NCI-H1105 treated with DMSO at 0.1 percent for 48 hours (cell line): ENCODE results near the gene ALX4.

ENCODE experiments used
- DNase-seq: peaks from one replicate; lab custom pipeline; 2025; lab: John Stamatoyannopoulos, UW

ALX4 gene

DNA sequence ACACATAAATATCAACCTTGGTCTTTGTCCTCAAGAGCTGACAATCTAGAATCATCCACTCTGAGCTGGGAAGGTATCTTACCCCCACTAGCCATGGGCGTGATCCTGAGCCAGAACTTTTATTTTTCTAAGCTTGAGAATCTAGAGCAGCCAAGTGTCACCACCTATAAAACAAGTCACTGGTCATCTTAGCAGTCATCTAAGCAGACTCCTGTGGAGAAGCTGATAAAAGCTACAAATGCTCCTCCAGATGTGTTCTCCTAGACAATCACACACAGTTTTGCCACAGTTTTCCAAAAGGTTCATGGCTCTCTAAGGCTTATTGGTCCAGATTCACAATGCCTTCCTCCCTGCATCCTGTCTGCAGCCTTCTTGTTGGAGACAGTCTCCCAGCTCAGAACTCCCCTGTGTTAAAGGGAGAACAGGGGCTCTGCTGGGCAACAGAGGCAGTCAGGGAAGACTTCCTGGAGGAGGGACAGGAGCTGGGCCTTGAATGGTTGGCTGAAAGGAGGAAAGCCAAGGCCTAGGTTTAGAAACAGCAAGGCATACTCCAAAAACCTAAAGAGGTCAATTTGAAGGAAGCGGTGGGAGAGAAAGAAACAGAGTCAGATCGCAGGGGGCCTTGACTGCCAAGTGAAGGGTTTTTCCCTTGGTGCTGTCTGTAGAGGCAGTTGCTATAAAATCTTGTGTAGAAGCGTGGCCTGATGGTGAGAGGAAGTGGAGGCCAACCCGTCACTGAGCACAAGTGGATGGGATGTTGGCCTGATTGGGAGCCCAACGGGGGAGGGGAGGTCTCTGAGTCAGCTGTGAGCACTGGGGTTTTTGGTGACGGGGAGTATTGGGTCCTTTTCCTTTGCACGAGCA, 42.0 kb downstream of the ALX4 start:
- DNase-seq, result no peak

GRCh38 chr11:44267006-44267749, 42.8 kb downstream of the ALX4 start:
- DNase-seq, result no peak

- no peak for DNase-seq
Measured at GRCh38 chr11:44266056-44266780, 43.7 kb downstream of the ALX4 start.

GRCh38 chr11:44264761-44265160, 45.2 kb downstream of the ALX4 start:
- no peak for DNase-seq

DNA sequence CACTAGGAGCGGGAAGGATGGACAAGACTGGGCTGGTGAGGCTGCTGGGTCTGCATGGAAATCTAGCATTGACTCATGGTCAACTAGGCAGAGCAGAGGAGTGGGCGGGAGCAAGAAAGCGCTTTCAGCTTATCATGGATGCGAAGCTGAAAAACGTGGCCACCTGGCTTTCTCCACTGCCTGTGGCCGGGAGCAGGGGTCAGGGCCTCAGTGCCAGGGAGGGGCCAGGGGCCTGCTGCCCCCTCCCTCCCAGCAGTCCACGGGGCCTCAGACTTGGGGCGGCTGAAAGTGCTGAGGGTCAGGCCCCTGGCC, 45.5 kb downstream of the ALX4 start:
- DNase-seq, result no peak

DNA sequence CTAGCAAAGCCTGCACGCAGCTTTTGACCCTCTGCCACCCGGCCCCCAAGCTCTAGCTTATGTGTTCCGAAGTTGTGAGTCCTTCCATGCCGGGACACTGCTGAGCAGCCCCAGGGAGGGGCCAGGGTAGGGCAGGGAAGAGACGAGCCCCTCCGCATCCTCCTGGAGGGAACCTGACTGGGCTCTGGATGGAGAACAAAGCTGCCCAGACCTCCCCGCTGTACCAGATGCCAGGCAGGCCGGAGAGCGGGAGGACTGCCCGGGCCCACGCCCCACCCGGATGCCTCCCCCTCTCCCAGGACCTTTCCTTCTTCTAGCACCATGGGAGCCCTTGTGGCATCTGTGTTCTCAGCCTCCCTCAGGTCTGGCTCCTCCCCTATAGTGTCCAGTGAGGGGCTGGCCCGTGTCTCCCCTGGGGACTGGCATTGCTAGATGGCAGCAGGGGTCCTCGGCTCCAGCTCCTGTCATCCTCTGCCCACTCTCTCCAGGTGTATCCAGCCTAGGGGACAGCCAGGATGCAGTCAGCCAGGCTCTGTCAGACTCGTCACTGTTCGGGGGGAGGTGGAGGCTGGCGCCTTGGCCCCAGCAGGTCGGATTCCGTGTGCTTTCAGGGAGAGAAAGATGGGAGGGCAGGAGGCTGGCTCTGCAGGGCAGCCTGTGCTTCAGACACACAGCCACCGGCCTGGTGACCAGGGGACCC, 46.1 kb downstream of the ALX4 start:
- no peak for DNase-seq

GRCh38 chr11:44261800-44262591, 47.9 kb downstream of the ALX4 start:
- DNase-seq, result no peak

DNA sequence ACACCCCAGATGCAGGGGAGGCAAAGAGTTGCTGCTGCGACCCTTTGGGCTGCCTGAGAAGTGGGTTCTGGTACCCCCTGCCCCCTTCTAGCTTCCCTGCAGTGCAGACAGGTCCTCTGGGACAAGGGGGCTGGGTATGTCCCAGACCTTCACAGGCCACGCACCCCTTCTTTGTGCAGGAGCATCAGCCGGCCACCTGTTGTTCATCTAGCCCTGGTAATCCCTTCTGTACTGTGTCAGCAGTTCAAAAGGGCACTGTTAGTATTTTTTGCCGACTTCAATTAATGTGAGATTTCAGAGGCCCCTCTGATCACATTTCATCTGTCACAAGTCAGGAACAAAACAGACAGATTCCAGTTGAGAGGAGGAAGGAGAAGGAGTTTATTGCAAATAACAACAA, 49.9 kb downstream of the ALX4 start:
- DNase-seq, result no peak

GRCh38 chr11:44258839-44259420, 51.0 kb downstream of the ALX4 start:
- no peak for DNase-seq

DNA sequence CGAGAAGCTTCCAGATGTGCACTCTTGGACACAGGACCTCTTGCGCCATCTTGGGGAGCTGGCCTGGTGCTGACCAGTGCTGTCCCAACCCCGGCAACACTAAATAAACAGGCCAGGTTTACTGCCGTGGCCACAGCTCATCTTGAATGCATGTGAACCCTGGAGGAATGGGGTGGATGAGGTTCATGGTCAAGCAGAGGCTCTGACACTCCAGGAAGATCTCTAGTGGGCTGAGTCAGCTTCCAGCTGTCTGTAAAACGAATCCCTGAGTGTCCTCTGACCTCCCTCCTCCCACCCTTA, 51.8 kb downstream of the ALX4 start:
- DNase-seq, result no peak

DNA sequence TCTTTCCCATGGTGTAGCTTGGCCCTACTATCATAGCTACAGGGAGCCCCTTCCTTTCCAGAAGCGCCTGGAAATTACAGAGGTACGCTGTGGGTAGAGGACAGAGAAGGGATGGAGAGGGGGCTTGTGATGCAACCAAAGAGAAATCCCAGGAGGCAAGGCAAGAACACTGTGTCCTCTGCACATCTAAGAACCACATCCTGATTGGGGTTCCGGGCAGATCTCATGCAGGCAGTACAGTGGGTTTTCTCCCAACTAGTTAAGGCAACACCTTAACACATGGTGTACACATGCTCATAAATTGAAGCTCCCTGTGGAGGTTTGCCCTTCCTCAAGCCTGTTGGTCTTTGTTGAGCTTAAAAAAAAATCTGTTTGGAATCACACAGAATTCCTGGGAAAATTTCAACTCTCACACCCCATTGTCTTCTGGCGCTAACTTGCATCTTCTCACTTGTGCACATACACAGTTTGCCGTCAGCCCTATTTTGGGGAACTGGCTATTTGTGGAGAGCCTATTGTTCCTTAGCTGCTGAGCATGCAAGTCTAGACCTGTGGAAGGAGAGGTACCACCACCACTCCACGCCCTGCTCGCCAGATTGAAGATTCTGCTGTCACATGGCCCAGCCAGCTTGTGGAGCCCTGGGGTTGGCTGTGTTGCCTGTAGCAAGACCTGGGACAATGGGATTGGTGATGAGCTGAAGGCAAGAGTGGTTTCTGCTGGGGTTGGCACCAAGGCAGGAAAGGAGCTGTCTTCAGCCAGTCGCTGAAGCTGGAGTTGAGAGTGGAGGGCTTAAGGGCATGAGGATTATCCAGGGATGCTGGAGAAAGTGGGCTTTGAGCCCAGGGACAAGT, 52.4 kb downstream of the ALX4 start:
- DNase-seq, result no peak

DNA sequence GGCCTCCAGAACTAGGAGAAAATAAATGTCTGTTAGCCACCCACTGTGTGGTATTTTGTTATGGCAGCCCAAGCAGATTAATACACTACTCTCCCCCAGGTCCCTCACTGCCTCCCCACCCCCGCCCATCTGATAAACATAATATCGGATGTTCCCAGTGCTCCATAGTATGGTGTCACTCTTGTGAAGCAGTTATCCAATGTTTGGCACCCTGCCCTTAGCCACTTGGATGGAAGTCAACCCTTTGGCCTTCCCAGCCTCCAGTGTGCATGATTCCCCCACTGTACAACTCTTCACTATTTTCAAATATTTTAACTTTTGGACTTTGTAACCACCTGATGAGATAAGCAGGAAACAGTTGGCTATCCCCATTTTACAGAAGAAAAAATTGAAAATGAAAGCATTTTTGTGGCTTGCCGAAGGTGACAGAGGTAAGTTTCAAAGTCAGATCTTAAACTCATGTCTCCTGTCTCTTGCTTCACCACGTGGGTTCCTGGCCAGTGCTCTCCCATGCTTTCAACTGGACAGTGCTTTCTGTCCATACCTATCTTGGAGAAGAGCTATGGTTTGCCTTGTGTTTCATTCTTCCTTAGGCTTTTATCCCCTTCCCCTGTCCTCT, 53.2 kb downstream of the ALX4 start:
- DNase-seq, result no peak

GRCh38 chr11:44255406-44256071, 54.4 kb downstream of the ALX4 start:
- DNase-seq, result no peak

- DNase-seq, result no peak
Measured at GRCh38 chr11:44252999-44253602, 56.8 kb downstream of the ALX4 start.

- no peak for DNase-seq
Measured at GRCh38 chr11:44250421-44250820, 59.5 kb downstream of the ALX4 start.

DNA sequence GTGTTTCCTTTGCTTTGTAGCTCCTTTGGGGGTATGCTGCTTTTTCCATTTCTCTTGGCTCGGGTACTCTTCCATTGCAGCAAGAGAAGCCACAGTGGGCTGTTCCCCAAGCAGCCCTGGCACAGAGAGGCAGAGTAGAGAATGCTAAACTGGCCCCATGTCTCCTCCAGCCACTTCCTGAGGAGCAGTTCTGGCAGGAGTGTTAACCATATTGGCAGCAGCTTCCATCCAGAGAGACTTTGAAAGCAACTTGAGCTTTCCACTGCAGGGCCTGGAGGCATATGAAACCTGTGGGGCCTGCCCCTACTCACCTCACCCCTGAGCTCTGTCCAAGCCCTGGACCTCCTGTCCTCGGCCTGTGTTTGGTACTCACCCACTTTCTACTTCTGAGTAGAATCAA, 61.8 kb downstream of the ALX4 start:
- DNase-seq, result no peak

- no peak for DNase-seq
Measured at GRCh38 chr11:44247508-44247907, 62.4 kb downstream of the ALX4 start.

DNA sequence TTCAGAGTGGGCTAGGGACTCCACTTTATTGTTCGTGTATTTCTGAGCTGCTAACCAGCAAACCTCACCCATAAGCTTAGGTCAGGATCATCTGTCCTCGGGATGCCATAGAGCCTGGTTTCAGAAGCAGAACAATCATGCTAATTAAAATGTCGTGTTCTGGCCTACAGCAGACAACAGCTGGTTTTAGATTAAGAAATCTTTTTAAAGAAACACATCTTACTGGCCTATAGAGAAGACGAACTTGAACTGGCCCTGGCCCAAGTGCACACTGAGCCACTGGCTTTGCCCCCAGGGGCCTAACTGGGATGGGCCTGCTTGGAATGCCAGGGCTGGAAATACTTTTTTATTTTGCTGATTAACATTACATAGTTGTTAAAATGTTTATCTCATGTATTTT, 63.2 kb downstream of the ALX4 start:
- DNase-seq, result no peak
